ENCODE measurements around the gene MMGT1.

The MMGT1 gene

GRCh38 chrX:135914404-135914803 is 59.4 kb downstream of the MMGT1 start:
- no peaks in the 10 kb centered on the region for H3K9me3 ChIP-seq (ENCODE audit: control insufficient read depth, insufficient read depth, low read length)

More at GRCh38 chrX:135914404-135914803, 59.4 kb downstream of the MMGT1 start:
- no peaks in the 10 kb centered on the region for H3K4me1 ChIP-seq (ENCODE audit: control insufficient read depth, insufficient read depth, low read length)
- H3K27me3 ChIP-seq (ENCODE audit: control insufficient read depth, insufficient read depth, low read length), result no peaks in the 10 kb centered on the region
- H3K36me3 ChIP-seq (ENCODE audit: control insufficient read depth, insufficient read depth, low read length), result no peaks in the 10 kb centered on the region
- no peak overlapping the region for H3K4me3 ChIP-seq (ENCODE audit: low read depth, low read length)
- no peak overlapping the region for H3K9ac ChIP-seq (ENCODE audit: low read depth, low read length)

Data from iPS-15b (cell line).